ENCODE results near the gene ERCC5. TPM values are rescaled to one million over a fixed set of nuclear protein-coding genes. Genes with fewer than 3 reads are reported as not detected.

The ERCC5 gene
- total RNA-seq, 1 donor from 2014 or later, result 26.2 TPM

DNA sequence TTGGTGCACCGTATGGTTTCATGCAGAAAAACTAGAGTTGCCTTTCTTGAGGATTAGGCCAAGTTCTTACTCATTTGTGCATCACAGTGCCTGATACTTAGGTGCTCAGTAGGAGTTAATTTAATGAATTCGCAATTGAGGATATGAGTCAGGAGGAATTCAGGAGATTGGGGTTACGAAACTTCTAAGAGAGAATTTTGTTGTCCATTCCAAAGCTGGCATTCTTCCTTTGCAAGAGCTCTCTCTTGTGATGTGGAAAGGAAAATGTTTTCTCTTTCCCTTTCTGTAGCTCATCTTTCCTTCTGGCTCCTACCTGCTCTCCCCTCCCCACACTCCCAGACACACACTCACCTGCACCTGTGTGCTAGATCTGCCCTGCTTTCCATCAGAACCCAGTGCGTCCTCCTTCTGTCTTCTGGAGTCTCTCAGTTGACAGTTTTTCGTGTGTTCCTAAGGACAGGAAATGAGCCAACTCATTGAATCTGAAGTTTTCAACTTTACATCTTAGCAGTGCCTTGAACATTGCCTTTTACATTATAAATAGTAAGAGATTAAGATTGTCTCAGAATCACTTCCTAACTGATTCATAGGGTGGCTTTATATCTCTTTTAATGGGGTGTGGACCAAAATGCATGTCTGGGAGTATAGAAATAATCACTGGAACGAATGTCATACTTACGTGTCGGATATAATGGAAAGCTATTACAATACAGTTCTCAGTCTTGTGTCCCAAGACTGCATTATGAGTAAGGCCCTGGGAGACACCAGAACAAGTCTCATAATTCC is 19.7 kb upstream of the ERCC5 start:
- Histone ChIP-seq H3K9me3 (no peaks in the 10 kb centered on the region), H3K36me3 (peaks cover 28 to 37% of the 10 kb centered on the region in 2 donors), H3K27me3 (no peaks in the 10 kb centered on the region), H3K4me3 (no peak overlapping the region), H3K27ac (no peak overlapping the region), H3K4me1 (no peaks in the 10 kb centered on the region)
- DNase-seq (ENCODE audit: low spot score in 2 of 2), result no peak
- TF ChIP-seq, protein P1, sequence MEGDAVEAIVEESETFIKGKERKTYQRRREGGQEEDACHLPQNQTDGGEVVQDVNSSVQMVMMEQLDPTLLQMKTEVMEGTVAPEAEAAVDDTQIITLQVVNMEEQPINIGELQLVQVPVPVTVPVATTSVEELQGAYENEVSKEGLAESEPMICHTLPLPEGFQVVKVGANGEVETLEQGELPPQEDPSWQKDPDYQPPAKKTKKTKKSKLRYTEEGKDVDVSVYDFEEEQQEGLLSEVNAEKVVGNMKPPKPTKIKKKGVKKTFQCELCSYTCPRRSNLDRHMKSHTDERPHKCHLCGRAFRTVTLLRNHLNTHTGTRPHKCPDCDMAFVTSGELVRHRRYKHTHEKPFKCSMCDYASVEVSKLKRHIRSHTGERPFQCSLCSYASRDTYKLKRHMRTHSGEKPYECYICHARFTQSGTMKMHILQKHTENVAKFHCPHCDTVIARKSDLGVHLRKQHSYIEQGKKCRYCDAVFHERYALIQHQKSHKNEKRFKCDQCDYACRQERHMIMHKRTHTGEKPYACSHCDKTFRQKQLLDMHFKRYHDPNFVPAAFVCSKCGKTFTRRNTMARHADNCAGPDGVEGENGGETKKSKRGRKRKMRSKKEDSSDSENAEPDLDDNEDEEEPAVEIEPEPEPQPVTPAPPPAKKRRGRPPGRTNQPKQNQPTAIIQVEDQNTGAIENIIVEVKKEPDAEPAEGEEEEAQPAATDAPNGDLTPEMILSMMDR (IDR thresholded peaks at IDR 0.05), result no peak
- intact Hi-C loops (cut with DNase I), result no loop called here

DNA sequence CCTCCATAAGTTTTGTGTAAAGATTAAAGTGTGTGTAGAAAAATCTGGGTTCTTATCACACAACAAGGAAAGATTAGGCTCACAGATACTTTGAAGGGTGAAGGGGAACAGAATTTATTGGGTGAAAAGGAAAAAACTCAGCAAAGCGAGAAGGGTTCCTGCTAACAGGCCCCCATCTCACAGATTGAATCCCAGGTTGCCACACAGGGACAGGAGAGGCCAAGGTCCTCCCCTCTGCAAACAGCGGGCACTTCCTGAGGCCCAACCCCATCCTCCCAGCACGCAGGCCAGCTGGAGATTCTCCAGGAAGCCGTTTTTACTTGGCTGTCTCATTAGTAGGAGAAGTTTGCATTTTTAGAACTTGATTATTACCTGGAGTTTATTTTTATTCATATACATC is 15.2 kb upstream of the ERCC5 start:
- no peak overlapping the region for H3K4me3 ChIP-seq
- no peak overlapping the region for H3K27ac ChIP-seq
- TF ChIP-seq, protein P1 (IDR thresholded peaks at IDR 0.05), result no peak
- H3K4me1 ChIP-seq, result no peaks in the 10 kb centered on the region
- H3K36me3 ChIP-seq, result peaks cover 14 to 29% of the 10 kb centered on the region in 2 donors
- DNase-seq (ENCODE audit: low spot score in 2 of 2), result no peak
- intact Hi-C loops (cut with DNase I), result no loop called here
- no peaks in the 10 kb centered on the region for H3K27me3 ChIP-seq
- no peaks in the 10 kb centered on the region for H3K9me3 ChIP-seq

DNA sequence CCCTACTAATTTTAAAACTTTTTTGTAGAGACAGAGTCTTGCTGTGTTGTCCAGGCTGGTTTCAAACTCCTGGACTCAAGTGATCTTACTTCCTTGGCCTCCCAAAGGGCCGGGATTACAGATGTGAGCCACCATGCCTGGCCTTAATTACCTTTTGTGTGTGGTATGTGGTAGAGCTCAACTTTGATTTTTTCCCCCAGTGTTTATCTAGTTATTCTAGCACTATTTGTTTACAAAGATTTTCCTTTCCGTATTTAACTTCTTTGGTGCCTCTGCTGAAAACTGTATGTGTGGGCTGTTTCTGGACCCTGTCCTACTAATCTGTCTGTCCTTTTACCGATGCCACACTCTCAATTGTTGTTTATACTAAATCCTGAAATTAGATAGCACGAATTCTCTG is 9.4 kb upstream of the ERCC5 start:
- Histone ChIP-seq H3K4me1 (no peaks in the 10 kb centered on the region), H3K27ac (no peak overlapping the region), H3K27me3 (no peaks in the 10 kb centered on the region), H3K4me3 (no peak overlapping the region), H3K9me3 (no peaks in the 10 kb centered on the region), H3K36me3 (peaks cover 18 to 43% of the 10 kb centered on the region in 2 donors)
- intact Hi-C loops (cut with DNase I), result no loop called here
- TF ChIP-seq, protein P1 (IDR thresholded peaks at IDR 0.05), result no peak
- no peak for DNase-seq (ENCODE audit: low spot score in 2 of 2)

DNA sequence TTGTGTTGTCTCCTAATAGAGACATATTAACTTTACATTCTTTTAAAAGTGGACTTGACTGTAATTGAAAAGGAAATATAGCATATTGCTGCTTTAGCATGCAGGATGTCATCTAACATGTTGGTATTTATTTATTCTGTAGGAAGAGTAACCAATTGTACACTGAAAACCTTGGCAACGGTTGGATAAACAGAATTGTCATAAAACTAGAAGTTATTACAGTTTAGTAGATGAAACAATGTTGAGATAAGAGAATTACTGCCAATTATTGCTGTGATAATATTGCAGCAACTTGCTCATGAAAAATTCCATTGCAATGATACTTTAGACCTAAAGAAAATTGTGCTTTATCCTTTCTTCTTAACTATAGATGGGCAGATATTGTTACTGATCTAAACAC is 7.6 kb upstream of the ERCC5 start:
- Histone ChIP-seq H3K9me3 (no peaks in the 10 kb centered on the region), H3K4me1 (no peaks in the 10 kb centered on the region), H3K27ac (no peak overlapping the region), H3K36me3 (peaks cover 13 to 42% of the 10 kb centered on the region in 2 donors), H3K27me3 (no peaks in the 10 kb centered on the region), H3K4me3 (no peak overlapping the region)
- DNase-seq (ENCODE audit: low spot score in 2 of 2), result no peak
- intact Hi-C loops (cut with DNase I), result no loop called here
- TF ChIP-seq, protein P1 (IDR thresholded peaks at IDR 0.05), result no peak

DNA sequence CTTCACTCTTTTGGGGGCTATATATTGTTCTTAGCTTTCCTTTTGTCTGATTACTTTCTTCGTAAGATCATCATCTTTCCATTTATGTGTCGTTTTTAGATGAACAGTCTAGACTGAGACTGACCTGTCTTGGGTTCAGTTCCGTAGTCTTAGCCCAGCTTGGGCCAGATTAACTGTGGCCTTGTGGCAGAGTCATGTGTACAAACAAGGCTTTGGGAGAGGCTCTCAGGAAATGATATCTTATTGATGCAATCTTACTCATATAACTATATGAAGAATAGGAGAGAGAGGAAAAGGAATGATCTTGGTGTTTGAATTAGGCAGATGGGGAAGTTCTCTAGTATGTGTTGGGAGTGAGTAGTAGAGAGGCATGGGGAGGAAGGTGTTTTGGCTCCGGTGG is 6.8 kb upstream of the ERCC5 start:
- Histone ChIP-seq H3K4me3 (no peak overlapping the region), H3K9me3 (no peaks in the 10 kb centered on the region), H3K27me3 (no peaks in the 10 kb centered on the region), H3K27ac (no peak overlapping the region), H3K4me1 (no peaks in the 10 kb centered on the region), H3K36me3 (peaks cover 13 to 42% of the 10 kb centered on the region in 2 donors)
- intact Hi-C loops (cut with DNase I), result no loop called here
- no peak for DNase-seq (ENCODE audit: low spot score in 2 of 2)
- TF ChIP-seq, protein P1 (IDR thresholded peaks at IDR 0.05), result no peak
